Measurements from ENCODE around the gene DOCK1. TPM values are rescaled to one million over a fixed set of nuclear protein-coding genes. Genes with fewer than 3 reads are reported as not detected.

Gene DOCK1
- total RNA-seq, 2 donors from 2014 or later, result 46.4 to 49.0 TPM

- intact Hi-C loops (cut with DNase I), result no loop called here
- DNase-seq, result no peak
- H3K9ac ChIP-seq (ENCODE audit: low read depth in 2 of 2, low read length in 2 of 2), result no peak overlapping the region
- H3K4me3 ChIP-seq, result no peak overlapping the region
- no peaks in the 10 kb centered on the region for H3K9me3 ChIP-seq
- no peak for TF ChIP-seq CTCF (IDR thresholded peaks at IDR 0.05)
- no peak overlapping the region for H3K27ac ChIP-seq
- no peaks in the 10 kb centered on the region for H3K27me3 ChIP-seq
- H3K36me3 ChIP-seq, result no peaks in the 10 kb centered on the region
- H3K4me1 ChIP-seq, result no peaks in the 10 kb centered on the region
Measured at GRCh38 chr10:126929391-126929790, 24.2 kb downstream of the DOCK1 start.

GRCh38 chr10:126930131-126930882 lies 25.1 kb downstream of the DOCK1 start:
- Histone ChIP-seq H3K4me3 (no peak overlapping the region), H3K36me3 (no peaks in the 10 kb centered on the region), H3K9me3 (no peaks in the 10 kb centered on the region), H3K9ac (ENCODE audit: low read depth in 2 of 2, low read length in 2 of 2) (no peak overlapping the region), H3K27ac (no peak overlapping the region), H3K4me1 (no peaks in the 10 kb centered on the region), H3K27me3 (no peaks in the 10 kb centered on the region)
- no peak for TF ChIP-seq CTCF (IDR thresholded peaks at IDR 0.05)
- intact Hi-C loops (cut with DNase I), result no loop called here
- no peak for DNase-seq

GRCh38 chr10:126930883-126931503 lies 25.8 kb downstream of the DOCK1 start:
- intact Hi-C loops (cut with DNase I), result no loop called here

GRCh38 chr10:126931544-126931943 lies 26.3 kb downstream of the DOCK1 start:
- no peak overlapping the region for H3K9ac ChIP-seq (ENCODE audit: low read depth in 2 of 2, low read length in 2 of 2)
- H3K27ac ChIP-seq, result no peak overlapping the region
- no peaks in the 10 kb centered on the region for H3K4me1 ChIP-seq
- intact Hi-C loops (cut with DNase I), result no loop called here
- H3K27me3 ChIP-seq, result no peaks in the 10 kb centered on the region
- TF ChIP-seq CTCF (IDR thresholded peaks at IDR 0.05), result no peak
- no peak for DNase-seq
- H3K36me3 ChIP-seq, result no peaks in the 10 kb centered on the region
- H3K9me3 ChIP-seq, result no peaks in the 10 kb centered on the region
- H3K4me3 ChIP-seq, result no peak overlapping the region

More at GRCh38 chr10:126930883-126931503, 25.8 kb downstream of the DOCK1 start:
- TF ChIP-seq CTCF (IDR thresholded peaks at IDR 0.05), result no peak
- Histone ChIP-seq H3K27me3 (no peaks in the 10 kb centered on the region), H3K27ac (no peak overlapping the region), H3K36me3 (no peaks in the 10 kb centered on the region), H3K4me1 (no peaks in the 10 kb centered on the region), H3K4me3 (no peak overlapping the region), H3K9ac (ENCODE audit: low read depth in 2 of 2, low read length in 2 of 2) (no peak overlapping the region), H3K9me3 (no peaks in the 10 kb centered on the region)
- no peak for DNase-seq

- Histone ChIP-seq H3K27ac (no peak overlapping the region), H3K9me3 (no peaks in the 10 kb centered on the region), H3K9ac (ENCODE audit: low read depth in 2 of 2, low read length in 2 of 2) (no peak overlapping the region), H3K4me3 (no peak overlapping the region), H3K4me1 (no peaks in the 10 kb centered on the region), H3K36me3 (no peaks in the 10 kb centered on the region), H3K27me3 (no peaks in the 10 kb centered on the region)
- no peak for TF ChIP-seq CTCF (IDR thresholded peaks at IDR 0.05)
- no peak for DNase-seq
- intact Hi-C loops (cut with DNase I), result no loop called here
Measured at GRCh38 chr10:126932516-126932915, 27.3 kb downstream of the DOCK1 start.

Data from colonic mucosa (tissue), 4 donors.